H1 (cell line): Measurements from ENCODE around the gene TSPAN5. TPM values are rescaled to one million over a fixed set of nuclear protein-coding genes. Genes with fewer than 3 reads are reported as not detected.

Experiments
- EGR1 ChIP-seq: IDR thresholded peaks from 2 replicates; pipeline ENCODE4 v1.6.1; 2011; ENCODE audit warnings: low read depth, low read length, borderline replicate concordance
- polyA plus RNA-seq, 7 experiments: library from polyadenylated mRNA; depleted of rRNA in 3 of 7; stranded (reverse) in 5 of 7; unstranded in 2 of 7; fragments of >200 nt in 5 of 7; fragments of 200-250 nt in 2 of 7; gene quantifications; 1 replicate in 5 of 7; 2 replicates in 1 of 7; 4 replicates in 1 of 7; pipeline versions ENCODE4 v1.2.1 to v1.2.3, GENCODE V29; 2011 to 2013; ENCODE audit warnings: missing spikeins in 2 of 7, mixed read lengths in 2 of 7
- total RNA-seq: library from RNA; stranded (reverse); fragmentation: NEBNext Ultra II Directional; extraction: Animal tissue kit (Norgen Biotek cat#: 25700); gene quantifications from 2 replicates; pipeline ENCODE4 v1.2.1, GENCODE V29; 2021
- TF ChIP-seq, protein P1 (sequence below): IDR thresholded peaks from 2 replicates; pipeline ENCODE4 v1.6.1; 2011; ENCODE audit warnings: low read length, improper control_type of control experiment

TSPAN5 gene
- total and polyA plus RNA-seq, 2 of the 8 experiments (the other 6 are each of a cell fraction or from before 2014, with no cell fraction given), result 17.6 to 21.2 TPM

DNA sequence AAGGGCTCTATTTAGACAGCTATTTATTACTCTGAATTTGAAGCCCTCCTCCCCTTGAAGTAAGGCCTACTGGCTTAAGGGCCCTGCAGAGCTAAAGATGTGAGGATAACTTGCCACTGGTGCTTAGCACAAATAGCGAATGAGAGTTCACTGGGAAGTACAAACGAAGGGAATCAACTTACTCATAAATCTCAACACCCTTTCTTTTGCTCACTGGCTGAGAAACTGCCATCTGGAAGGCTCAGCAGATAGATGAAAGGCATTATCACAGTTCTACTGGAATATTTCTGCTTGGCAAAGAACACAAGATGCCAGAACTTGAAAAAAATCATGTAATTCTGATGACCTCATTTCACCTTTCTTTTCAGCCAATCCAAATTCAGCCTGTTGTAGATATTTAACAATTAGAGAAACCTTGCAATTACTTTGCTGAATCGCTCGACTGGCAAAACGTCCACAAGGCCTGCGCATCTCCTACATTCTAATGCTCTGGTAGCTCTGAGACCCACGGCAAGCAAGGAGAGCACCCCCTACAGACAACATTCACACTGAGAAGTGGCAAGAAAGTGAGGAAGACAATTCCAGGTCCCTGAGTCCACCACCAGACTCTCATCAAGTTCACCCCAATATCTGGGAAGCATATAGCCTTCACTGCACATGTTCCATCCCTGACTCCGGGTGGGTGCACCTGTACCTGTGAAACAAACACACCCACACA, 27.5 kb downstream of the TSPAN5 start (continued):
- TF ChIP-seq EGR1, result no peak
- TF ChIP-seq, protein P1, sequence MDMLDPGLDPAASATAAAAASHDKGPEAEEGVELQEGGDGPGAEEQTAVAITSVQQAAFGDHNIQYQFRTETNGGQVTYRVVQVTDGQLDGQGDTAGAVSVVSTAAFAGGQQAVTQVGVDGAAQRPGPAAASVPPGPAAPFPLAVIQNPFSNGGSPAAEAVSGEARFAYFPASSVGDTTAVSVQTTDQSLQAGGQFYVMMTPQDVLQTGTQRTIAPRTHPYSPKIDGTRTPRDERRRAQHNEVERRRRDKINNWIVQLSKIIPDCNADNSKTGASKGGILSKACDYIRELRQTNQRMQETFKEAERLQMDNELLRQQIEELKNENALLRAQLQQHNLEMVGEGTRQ, result no peak
